ENCODE data around the gene TK1.
"Not testable (repeated sequence)": the region's sequence is repeated elsewhere in the genome, so short reads cannot be mapped to it uniquely, and the experiment has no call there.

TK1 gene

GRCh38 chr17:78176548-78177025 lies 10.3 kb downstream of the TK1 start:
- DNase-seq (ENCODE audit: low read depth): no peak

GRCh38 chr17:78175643-78175981 lies 11.2 kb downstream of the TK1 start:
- DNase-seq (ENCODE audit: low read depth): no peak

GRCh38 chr17:78174870-78175642 lies 11.8 kb downstream of the TK1 start:
- DNase-seq (ENCODE audit: low read depth): no peak

- no peak for DNase-seq (ENCODE audit: low read depth)
Measured at GRCh38 chr17:78174346-78174869, 12.4 kb downstream of the TK1 start.

GRCh38 chr17:78173097-78173715 lies 13.6 kb downstream of the TK1 start:
- no peak for DNase-seq (ENCODE audit: low read depth)

- no peak for DNase-seq (ENCODE audit: low read depth)
Measured at GRCh38 chr17:78172249-78173051, 14.4 kb downstream of the TK1 start.

GRCh38 chr17:78171591-78172248 lies 15.1 kb downstream of the TK1 start:
- DNase-seq (ENCODE audit: low read depth): not testable (repeated sequence)

- DNase-seq (ENCODE audit: low read depth): no peak
Measured at GRCh38 chr17:78170692-78171590, 15.9 kb downstream of the TK1 start.

- no peak for DNase-seq (ENCODE audit: low read depth)
Measured at GRCh38 chr17:78168903-78169793, 17.7 kb downstream of the TK1 start.

GRCh38 chr17:78168242-78168902 lies 18.5 kb downstream of the TK1 start, which contains the start of gene SYNGR2:
SYNGR2 (plus strand) TSS chr17:78168581; CDS start chr17:78168617, 36 bp downstream.
- no peak for DNase-seq (ENCODE audit: low read depth)

- DNase-seq (ENCODE audit: low read depth): no peak
Measured at GRCh38 chr17:78166416-78166815, 20.4 kb downstream of the TK1 start.

- DNase-seq (ENCODE audit: low read depth): no peak
Measured at GRCh38 chr17:78164748-78165607, 21.9 kb downstream of the TK1 start.

GRCh38 chr17:78163881-78164747 lies 22.7 kb downstream of the TK1 start:
- no peak for DNase-seq (ENCODE audit: low read depth)

GRCh38 chr17:78159575-78160158 lies 27.2 kb downstream of the TK1 start:
- no peak for DNase-seq (ENCODE audit: low read depth)

GRCh38 chr17:78154903-78155811 lies 31.7 kb downstream of the TK1 start:
- DNase-seq (ENCODE audit: low read depth): no peak

GRCh38 chr17:78151514-78152008 lies 35.3 kb downstream of the TK1 start:
- DNase-seq (ENCODE audit: low read depth): no peak

All from HS-27A (cell line).